ENCODE measurements around the gene LAIR2. TPM values are rescaled to one million over a fixed set of nuclear protein-coding genes. Genes with fewer than 3 reads are reported as not detected.

Gene LAIR2
- total RNA-seq, 1 donor: not detected

DNA sequence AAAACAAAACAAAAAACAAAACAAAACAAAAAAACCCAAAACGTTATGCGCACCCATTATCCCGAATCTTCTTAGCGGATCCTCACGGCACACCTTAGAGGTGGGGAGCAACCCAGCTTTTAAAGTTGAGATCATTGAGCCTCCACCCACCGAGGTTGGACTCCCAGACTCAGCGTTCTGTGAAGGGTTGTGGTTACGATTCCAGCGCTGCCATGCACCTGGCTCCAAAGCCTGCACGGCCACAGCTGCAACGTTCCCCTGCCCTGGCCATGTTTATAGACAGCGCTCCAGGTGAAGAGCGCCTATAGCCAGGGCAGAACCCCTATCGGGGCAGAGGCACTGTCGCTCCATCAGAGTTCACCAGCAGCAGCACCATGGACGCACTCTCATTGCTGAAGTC, 52.3 kb downstream of the LAIR2 start:
- Histone ChIP-seq H3K4me2 (ENCODE audit: insufficient read depth, low read length) (no peak overlapping the region), H3K79me2 (ENCODE audit: insufficient read depth, low read length) (no peaks in the 10 kb centered on the region), H3K27me3 (ENCODE audit: insufficient read depth, low read length) (no peaks in the 10 kb centered on the region), H2AFZ (ENCODE audit: low read length) (no peak overlapping the region), H3K4me3 (ENCODE audit: insufficient read depth, low read length) (no peak overlapping the region), H3K27ac (ENCODE audit: low read depth, low read length) (no peak overlapping the region), H4K20me1 (ENCODE audit: insufficient read depth, low read length) (no peaks in the 10 kb centered on the region), H3K4me1 (ENCODE audit: insufficient read depth, low read length) (no peaks in the 10 kb centered on the region), H3K9me3 (ENCODE audit: low read depth, low read length) (no peaks in the 10 kb centered on the region), H3K36me3 (ENCODE audit: insufficient read depth, low read length) (no peaks in the 10 kb centered on the region)
- TF ChIP-seq, protein P1, sequence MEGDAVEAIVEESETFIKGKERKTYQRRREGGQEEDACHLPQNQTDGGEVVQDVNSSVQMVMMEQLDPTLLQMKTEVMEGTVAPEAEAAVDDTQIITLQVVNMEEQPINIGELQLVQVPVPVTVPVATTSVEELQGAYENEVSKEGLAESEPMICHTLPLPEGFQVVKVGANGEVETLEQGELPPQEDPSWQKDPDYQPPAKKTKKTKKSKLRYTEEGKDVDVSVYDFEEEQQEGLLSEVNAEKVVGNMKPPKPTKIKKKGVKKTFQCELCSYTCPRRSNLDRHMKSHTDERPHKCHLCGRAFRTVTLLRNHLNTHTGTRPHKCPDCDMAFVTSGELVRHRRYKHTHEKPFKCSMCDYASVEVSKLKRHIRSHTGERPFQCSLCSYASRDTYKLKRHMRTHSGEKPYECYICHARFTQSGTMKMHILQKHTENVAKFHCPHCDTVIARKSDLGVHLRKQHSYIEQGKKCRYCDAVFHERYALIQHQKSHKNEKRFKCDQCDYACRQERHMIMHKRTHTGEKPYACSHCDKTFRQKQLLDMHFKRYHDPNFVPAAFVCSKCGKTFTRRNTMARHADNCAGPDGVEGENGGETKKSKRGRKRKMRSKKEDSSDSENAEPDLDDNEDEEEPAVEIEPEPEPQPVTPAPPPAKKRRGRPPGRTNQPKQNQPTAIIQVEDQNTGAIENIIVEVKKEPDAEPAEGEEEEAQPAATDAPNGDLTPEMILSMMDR (IDR thresholded peaks at IDR 0.05; ENCODE audit: extremely low read depth, low read depth, low read length): no peak
- no peak for DNase-seq (ENCODE audit: insufficient read length, low spot score, missing footprints)

- no peak overlapping the region for H3K4me3 ChIP-seq (ENCODE audit: insufficient read depth, low read length)
- no peaks in the 10 kb centered on the region for H3K79me2 ChIP-seq (ENCODE audit: insufficient read depth, low read length)
- no peaks in the 10 kb centered on the region for H4K20me1 ChIP-seq (ENCODE audit: insufficient read depth, low read length)
- no peak overlapping the region for H2AFZ ChIP-seq (ENCODE audit: low read length)
- DNase-seq (ENCODE audit: insufficient read length, low spot score, missing footprints): no peak
- H3K27me3 ChIP-seq (ENCODE audit: insufficient read depth, low read length): no peaks in the 10 kb centered on the region
- H3K4me2 ChIP-seq (ENCODE audit: insufficient read depth, low read length): no peak overlapping the region
- H3K36me3 ChIP-seq (ENCODE audit: insufficient read depth, low read length): no peaks in the 10 kb centered on the region
- TF ChIP-seq, protein P1 (IDR thresholded peaks at IDR 0.05; ENCODE audit: extremely low read depth, low read depth, low read length): no peak
- H3K4me1 ChIP-seq (ENCODE audit: insufficient read depth, low read length): no peaks in the 10 kb centered on the region
- no peaks in the 10 kb centered on the region for H3K9me3 ChIP-seq (ENCODE audit: low read depth, low read length)
- H3K27ac ChIP-seq (ENCODE audit: low read depth, low read length): no peak overlapping the region
Observed at GRCh38 chr19:54556194-54556593, 53.6 kb downstream of the LAIR2 start.

- Histone ChIP-seq H3K27ac (ENCODE audit: low read depth, low read length) (no peak overlapping the region), H3K4me3 (ENCODE audit: insufficient read depth, low read length) (no peak overlapping the region), H4K20me1 (ENCODE audit: insufficient read depth, low read length) (no peaks in the 10 kb centered on the region), H2AFZ (ENCODE audit: low read length) (no peak overlapping the region), H3K79me2 (ENCODE audit: insufficient read depth, low read length) (no peaks in the 10 kb centered on the region), H3K36me3 (ENCODE audit: insufficient read depth, low read length) (no peaks in the 10 kb centered on the region), H3K27me3 (ENCODE audit: insufficient read depth, low read length) (no peaks in the 10 kb centered on the region), H3K4me2 (ENCODE audit: insufficient read depth, low read length) (no peak overlapping the region), H3K4me1 (ENCODE audit: insufficient read depth, low read length) (no peaks in the 10 kb centered on the region), H3K9me3 (ENCODE audit: low read depth, low read length) (no peaks in the 10 kb centered on the region)
- no peak for DNase-seq (ENCODE audit: insufficient read length, low spot score, missing footprints)
- TF ChIP-seq, protein P1 (IDR thresholded peaks at IDR 0.05; ENCODE audit: extremely low read depth, low read depth, low read length): no peak
Observed at GRCh38 chr19:54558339-54558738, 55.7 kb downstream of the LAIR2 start.

Small RNA genes within 50 kb of the gene (small RNA-seq; reads per million reads assigned to genes)
- gene AC245036.2: not detected

Other genes starting within 250 kb of the LAIR2 start
- gene LILRB5, start 245.6 kb upstream of the LAIR2 start, total RNA-seq: not detected in 2 replicates
- gene LILRB2, start 221.7 kb upstream of the LAIR2 start, total RNA-seq: not detected in 2 replicates
- 0.36 TPM in 1 of 2 replicates, not detected in the other for gene LILRA5, start 189.7 kb upstream of the LAIR2 start, total RNA-seq
- not detected in 2 replicates for gene LILRA4, start 163.7 kb upstream of the LAIR2 start, total RNA-seq
- 0.29 and 0.36 TPM in 2 replicates for gene LAIR1, start 137.9 kb upstream of the LAIR2 start, total RNA-seq
- not detected in 2 replicates for gene TTYH1, start 87.4 kb upstream of the LAIR2 start, total RNA-seq
- 40.7 and 42.3 TPM in 2 replicates for gene LENG8, start 53.6 kb upstream of the LAIR2 start, total RNA-seq
- 14.4 and 21.4 TPM in 2 replicates for gene LENG9, start 39.1 kb upstream of the LAIR2 start, total RNA-seq
- 18.8 and 20.3 TPM in 2 replicates for gene CDC42EP5, start 29.5 kb upstream of the LAIR2 start, total RNA-seq
- not detected in 2 replicates for gene LILRA2, start 71.0 kb downstream of the LAIR2 start, total RNA-seq
- gene LILRA1, start 90.8 kb downstream of the LAIR2 start, total RNA-seq: not detected in 2 replicates
- not detected in 2 replicates for gene LILRB1, start 127.7 kb downstream of the LAIR2 start, total RNA-seq
- under 0.01 TPM in 1 of 2 replicates, not detected in the other for gene LILRB4, start 160.2 kb downstream of the LAIR2 start, total RNA-seq
- not detected in 2 replicates for gene KIR3DL3, start 221.6 kb downstream of the LAIR2 start, total RNA-seq
- not detected in 2 replicates for gene KIR2DL3, start 235.7 kb downstream of the LAIR2 start, total RNA-seq